OCI-LY3 (cell line): ENCODE measurements around the gene CAT.

Experiments
- H2AFZ ChIP-seq: fragments of 200-600, 300-600 bp; shearing (Covaris generic); 2 replicates; pipeline ENCODE4 v1.6.0; 2014; ENCODE audit warnings: antibody characterized with exemption, low read depth, low read length
- H3K27ac ChIP-seq: fragments of 200-600, 300-600 bp; sonication (generic); 2 replicates; pipeline ENCODE4 v1.5.1; 2014; ENCODE audit warnings: mild to moderate bottlenecking, low read length, moderate library complexity, mixed read lengths
- H3K27me3 ChIP-seq: fragments of 200-600, 300-600 bp; sonication (generic); 2 replicates; pipeline ENCODE4 v1.6.1; 2014; ENCODE audit warnings: low read depth, low read length, mixed read lengths
- H3K36me3 ChIP-seq: fragments of 200-600, 300-600 bp; sonication (generic); replicated peaks from 2 replicates; pipeline ENCODE3; 2014; ENCODE audit warnings: low read depth, low read length, mixed read lengths
- H3K4me1 ChIP-seq: fragments of 300-600, 200-600 bp; sonication (generic); 2 replicates; pipeline ENCODE4 v1.6.1; 2014; ENCODE audit warnings: low read length, mixed read lengths
- H3K4me2 ChIP-seq: fragments of 200-600, 300-600 bp; sonication (generic); 2 replicates; pipeline ENCODE4 v1.6.1; 2014; ENCODE audit warnings: low read length, mixed read lengths
- H3K4me3 ChIP-seq: fragments of 300-600, 200-600 bp; sonication (generic); 2 replicates; pipeline ENCODE4 v1.5.1; 2014; ENCODE audit warnings: antibody characterized with exemption, mild to moderate bottlenecking, low read length, moderate library complexity
- H3K79me2 ChIP-seq: fragments of 300-600, 200-600 bp; shearing (Covaris generic); 2 replicates; pipeline ENCODE4 v1.6.1; 2014; ENCODE audit warnings: mild to moderate bottlenecking, low read length, mixed read lengths
- H3K9ac ChIP-seq: fragments of 300-600, 200-600 bp; shearing (Covaris generic); 2 replicates; pipeline ENCODE4 v1.6.0; 2014; ENCODE audit warnings: mild to moderate bottlenecking, low read length, moderate library complexity
- H3K9me3 ChIP-seq: fragments of 200-600, 300-600 bp; shearing (Covaris generic); 2 replicates; pipeline ENCODE4 v1.6.1; 2014; ENCODE audit warnings: low read length, mixed read lengths; ENCODE audit not compliant: insufficient read depth
- H4K20me1 ChIP-seq: fragments of 200-600, 300-600 bp; sonication (generic); 2 replicates; pipeline ENCODE4 v1.6.1; 2016; ENCODE audit warnings: low read length, mixed read lengths; ENCODE audit not compliant: insufficient read depth
- EZH2phosphoT487 ChIP-seq: fragments of 200-600 bp; shearing (Covaris generic); IDR thresholded peaks from 2 replicates; pipeline ENCODE4 v1.6.1; 2018; ENCODE audit warnings: antibody characterized with exemption, mixed run types, low read depth
- TF ChIP-seq, protein P1 (sequence below): fragments of 200-600, 300-600 bp; sonication (generic); IDR thresholded peaks from 2 replicates; pipeline ENCODE4 v1.5.1; 2014; ENCODE audit warnings: antibody characterized with exemption, low read length, low read depth

The CAT gene

DNA sequence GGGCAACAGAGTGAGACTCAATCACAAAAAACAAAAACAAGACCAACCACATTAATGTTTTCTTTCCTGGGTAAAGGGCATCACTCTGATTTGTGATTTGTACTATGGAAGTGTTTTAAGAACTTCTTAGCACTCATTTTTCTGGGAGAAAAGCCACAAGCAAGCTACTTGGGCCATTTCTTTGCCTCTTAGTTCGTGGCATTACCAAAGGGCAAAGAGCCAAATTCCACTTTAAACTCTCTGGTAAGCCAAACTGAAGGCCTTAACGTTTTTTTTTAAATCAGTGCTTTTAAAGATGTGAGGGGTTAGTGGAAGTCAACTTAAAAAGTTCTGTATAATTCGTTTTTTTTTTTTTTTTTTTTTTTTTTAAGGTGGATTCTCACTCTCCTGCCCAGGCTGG is 36.9 kb downstream of the CAT start:
- Histone ChIP-seq H3K27me3 (peaks cover 28% of the 10 kb centered on the region), H3K4me3 (no peak overlapping the region), H3K79me2 (no peaks in the 10 kb centered on the region), H3K4me1 (no peaks in the 10 kb centered on the region), H3K27ac (no peak overlapping the region), H3K9ac (no peak overlapping the region), H3K4me2 (no peak overlapping the region), H3K9me3 (no peaks in the 10 kb centered on the region), H2AFZ (no peak overlapping the region), H4K20me1 (no peaks in the 10 kb centered on the region), H3K36me3 (peaks cover 12% of the 10 kb centered on the region)
- no peak for TF ChIP-seq EZH2phosphoT487
- TF ChIP-seq, protein P1, sequence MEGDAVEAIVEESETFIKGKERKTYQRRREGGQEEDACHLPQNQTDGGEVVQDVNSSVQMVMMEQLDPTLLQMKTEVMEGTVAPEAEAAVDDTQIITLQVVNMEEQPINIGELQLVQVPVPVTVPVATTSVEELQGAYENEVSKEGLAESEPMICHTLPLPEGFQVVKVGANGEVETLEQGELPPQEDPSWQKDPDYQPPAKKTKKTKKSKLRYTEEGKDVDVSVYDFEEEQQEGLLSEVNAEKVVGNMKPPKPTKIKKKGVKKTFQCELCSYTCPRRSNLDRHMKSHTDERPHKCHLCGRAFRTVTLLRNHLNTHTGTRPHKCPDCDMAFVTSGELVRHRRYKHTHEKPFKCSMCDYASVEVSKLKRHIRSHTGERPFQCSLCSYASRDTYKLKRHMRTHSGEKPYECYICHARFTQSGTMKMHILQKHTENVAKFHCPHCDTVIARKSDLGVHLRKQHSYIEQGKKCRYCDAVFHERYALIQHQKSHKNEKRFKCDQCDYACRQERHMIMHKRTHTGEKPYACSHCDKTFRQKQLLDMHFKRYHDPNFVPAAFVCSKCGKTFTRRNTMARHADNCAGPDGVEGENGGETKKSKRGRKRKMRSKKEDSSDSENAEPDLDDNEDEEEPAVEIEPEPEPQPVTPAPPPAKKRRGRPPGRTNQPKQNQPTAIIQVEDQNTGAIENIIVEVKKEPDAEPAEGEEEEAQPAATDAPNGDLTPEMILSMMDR: no peak

DNA sequence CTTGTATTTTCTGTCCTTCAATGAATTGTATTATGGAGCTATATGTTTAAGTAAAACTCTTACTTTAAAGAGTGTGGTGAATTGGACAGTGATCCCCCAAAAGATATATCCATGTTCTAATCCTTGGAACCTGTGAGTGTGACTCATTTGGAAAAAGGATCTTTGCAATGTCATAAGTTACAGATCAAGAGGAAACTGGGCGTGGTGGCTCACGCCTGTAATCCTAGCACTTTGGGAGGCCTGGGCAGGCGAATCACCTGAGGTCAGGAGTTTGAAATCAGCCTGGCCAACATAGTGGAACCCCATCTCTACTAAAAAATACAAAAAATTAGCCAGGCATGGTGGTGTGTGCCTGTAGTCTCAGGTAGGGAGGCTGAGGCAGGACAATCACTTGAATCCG is 38.1 kb downstream of the CAT start:
- Histone ChIP-seq H3K27ac (no peak overlapping the region), H3K4me1 (no peaks in the 10 kb centered on the region), H3K9me3 (no peaks in the 10 kb centered on the region), H3K79me2 (no peaks in the 10 kb centered on the region), H3K4me3 (no peak overlapping the region), H3K4me2 (no peak overlapping the region), H4K20me1 (no peaks in the 10 kb centered on the region), H3K36me3 (peaks cover 4% of the 10 kb centered on the region), H3K27me3 (peaks cover 34% of the 10 kb centered on the region), H2AFZ (no peak overlapping the region), H3K9ac (no peak overlapping the region)
- TF ChIP-seq, protein P1: no peak
- TF ChIP-seq EZH2phosphoT487: no peak

DNA sequence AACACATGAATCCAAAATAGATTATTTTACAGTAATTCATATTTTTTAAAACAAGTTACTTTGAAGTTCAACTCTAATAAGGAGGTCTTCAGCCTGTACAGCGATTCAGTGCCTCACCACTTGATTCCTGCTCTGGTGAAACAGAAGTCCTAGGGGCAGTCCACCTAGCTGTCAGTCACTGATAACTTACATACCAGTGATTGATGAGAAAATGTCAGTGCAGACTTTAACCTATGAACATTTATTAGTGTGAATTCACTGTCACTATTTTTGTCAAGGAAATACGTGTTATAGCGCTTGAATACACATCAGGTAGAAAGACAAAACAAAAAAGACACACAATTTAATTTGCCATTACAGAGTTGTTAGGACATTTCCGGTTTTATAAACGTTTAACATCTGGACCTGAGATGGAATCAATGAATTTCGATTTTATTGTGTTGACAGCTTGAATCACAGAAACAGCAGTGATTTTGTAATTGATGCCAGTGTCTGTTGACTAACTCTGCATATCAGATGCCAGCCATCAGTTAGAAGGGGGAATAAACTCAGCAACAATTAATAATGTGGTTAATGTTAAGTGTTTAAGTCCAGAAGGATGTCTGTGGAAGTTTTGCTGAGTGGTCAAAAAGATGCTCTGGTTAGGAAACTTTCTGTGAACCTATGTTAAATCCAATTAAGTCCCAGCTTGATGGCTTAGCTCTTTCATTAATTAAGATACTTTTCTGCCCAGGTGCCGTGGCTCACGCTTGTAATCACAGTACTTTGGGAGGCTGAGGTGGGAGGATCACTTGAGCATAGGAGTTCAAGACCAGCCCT is 40.3 kb downstream of the CAT start:
- Histone ChIP-seq H3K27me3 (peaks cover 35% of the 10 kb centered on the region), H3K9me3 (no peaks in the 10 kb centered on the region), H4K20me1 (no peaks in the 10 kb centered on the region), H3K9ac (no peak overlapping the region), H3K4me1 (no peaks in the 10 kb centered on the region), H2AFZ (no peak overlapping the region), H3K27ac (no peak overlapping the region), H3K79me2 (no peaks in the 10 kb centered on the region), H3K36me3 (no peaks in the 10 kb centered on the region), H3K4me2 (no peak overlapping the region), H3K4me3 (no peak overlapping the region)
- TF ChIP-seq, protein P1: no peak
- TF ChIP-seq EZH2phosphoT487: no peak

DNA sequence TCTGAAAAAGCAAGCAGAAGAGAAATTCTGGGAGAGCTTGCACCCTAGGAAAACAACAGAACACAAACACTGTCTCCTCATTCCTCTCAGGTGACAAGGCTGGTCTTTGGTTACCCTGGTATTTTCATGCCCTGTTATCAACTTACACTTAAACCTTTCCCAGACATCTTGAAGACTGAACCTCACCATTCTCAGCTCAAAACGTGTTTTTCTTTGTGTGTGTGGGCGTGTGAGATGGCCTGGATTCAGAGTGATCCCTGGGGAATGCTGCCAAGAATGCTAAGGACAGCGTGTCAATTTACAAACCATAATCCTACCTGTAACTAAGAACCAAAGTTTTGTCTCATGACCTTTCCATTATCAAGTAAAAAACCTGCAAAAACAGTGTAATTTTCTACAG is 41.6 kb downstream of the CAT start:
- Histone ChIP-seq H3K9ac (no peak overlapping the region), H3K27me3 (peaks cover 35% of the 10 kb centered on the region), H4K20me1 (no peaks in the 10 kb centered on the region), H3K79me2 (no peaks in the 10 kb centered on the region), H3K27ac (no peak overlapping the region), H3K9me3 (no peaks in the 10 kb centered on the region), H3K4me1 (no peaks in the 10 kb centered on the region), H3K4me3 (no peak overlapping the region), H3K4me2 (no peak overlapping the region), H3K36me3 (no peaks in the 10 kb centered on the region), H2AFZ (no peak overlapping the region)
- TF ChIP-seq, protein P1: no peak
- TF ChIP-seq EZH2phosphoT487: no peak
